ENCODE results near the gene CDR2L.
"Not testable (repeated sequence)": the region's sequence is repeated elsewhere in the genome, so short reads cannot be mapped to it uniquely, and the experiment has no call there.

The CDR2L gene

GRCh38 chr17:75041656-75042280 is 54.3 kb downstream of the CDR2L start:
- TF ChIP-seq CTCF (IDR thresholded peaks at IDR 0.05; ENCODE audit: borderline replicate concordance, control extremely low read depth, extremely low read depth, insufficient read depth, missing control alignments) = no peak
- DNase-seq (ENCODE audit: low spot score) = no peak
- in situ Hi-C loops (cut with MboI; ENCODE audit: low sequenced_read_pairs, unreplicated experiment) = no loop called here

GRCh38 chr17:75043789-75044188 is 56.4 kb downstream of the CDR2L start:
- in situ Hi-C loops (cut with MboI; ENCODE audit: low sequenced_read_pairs, unreplicated experiment); DNase-seq (ENCODE audit: low spot score): not testable (repeated sequence)

- no peak for TF ChIP-seq CTCF (IDR thresholded peaks at IDR 0.05; ENCODE audit: borderline replicate concordance, control extremely low read depth, extremely low read depth, insufficient read depth, missing control alignments)
- DNase-seq (ENCODE audit: low spot score) = no peak
- in situ Hi-C loops (cut with MboI; ENCODE audit: low sequenced_read_pairs, unreplicated experiment) = no loop called here
Observed at GRCh38 chr17:75044716-75045115, 57.3 kb downstream of the CDR2L start.

- DNase-seq (ENCODE audit: low spot score); in situ Hi-C loops (cut with MboI; ENCODE audit: low sequenced_read_pairs, unreplicated experiment): not testable (repeated sequence)
Observed at GRCh38 chr17:75045946-75046406, 58.5 kb downstream of the CDR2L start.

- peak; percentile 99 for DNase-seq (ENCODE audit: low spot score)
- in situ Hi-C loops (cut with MboI; ENCODE audit: low sequenced_read_pairs, unreplicated experiment) = no loop called here
- no peak for TF ChIP-seq CTCF (IDR thresholded peaks at IDR 0.05; ENCODE audit: borderline replicate concordance, control extremely low read depth, extremely low read depth, insufficient read depth, missing control alignments)
Observed at GRCh38 chr17:75046407-75047289, 59.2 kb downstream of the CDR2L start, which contains the start of the genes ATP5PD and KCTD2. Gene ATP5PD (minus strand): TSS chr17:75046969. CDS start chr17:75042650, 4,319 bp downstream. Gene KCTD2 (plus strand): TSS chr17:75047225. CDS start chr17:75047251, 26 bp downstream.

GRCh38 chr17:75047398-75048098 is 60.1 kb downstream of the CDR2L start:
- in situ Hi-C loops (cut with MboI; ENCODE audit: low sequenced_read_pairs, unreplicated experiment) = no loop called here
- no peak for TF ChIP-seq CTCF (IDR thresholded peaks at IDR 0.05; ENCODE audit: borderline replicate concordance, control extremely low read depth, extremely low read depth, insufficient read depth, missing control alignments)
- peak; percentile 52 for DNase-seq (ENCODE audit: low spot score)

DNA sequence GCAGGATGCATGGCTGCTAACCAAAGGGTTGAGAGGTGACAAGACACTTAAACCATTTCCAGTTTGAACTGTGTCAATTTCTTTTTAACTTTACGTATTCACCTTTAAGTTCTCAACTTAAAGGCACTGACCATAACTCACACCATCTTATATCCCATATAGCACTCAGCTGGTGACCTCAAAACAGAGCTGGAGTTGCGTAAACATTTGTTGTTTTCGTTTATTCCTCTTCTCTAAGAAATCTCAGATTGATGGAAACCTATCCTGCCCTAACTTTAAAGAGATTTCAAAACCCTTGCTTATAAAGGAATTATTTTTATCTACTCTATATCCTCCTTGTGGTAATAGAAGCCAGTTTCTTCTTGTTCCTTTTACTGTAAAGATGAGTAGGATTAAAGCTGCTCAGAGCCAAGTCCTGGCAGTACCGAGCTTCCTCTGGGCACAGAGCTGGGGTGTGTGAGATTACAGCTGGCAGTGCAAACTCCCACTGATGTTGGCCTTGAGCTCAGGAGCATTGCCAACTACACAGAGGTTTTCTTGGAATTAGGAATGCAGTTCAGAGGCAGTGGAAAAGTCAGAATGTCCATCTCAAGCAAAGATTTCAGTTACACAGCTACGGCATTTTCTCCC is 60.9 kb downstream of the CDR2L start:
- DNase-seq (ENCODE audit: low spot score) = no peak
- in situ Hi-C loops (cut with MboI; ENCODE audit: low sequenced_read_pairs, unreplicated experiment) = no loop called here
- no peak for TF ChIP-seq CTCF (IDR thresholded peaks at IDR 0.05; ENCODE audit: borderline replicate concordance, control extremely low read depth, extremely low read depth, insufficient read depth, missing control alignments)
